Esophagus muscularis mucosa (tissue), 4 donors: ENCODE results near the gene ACY1. TPM values are rescaled to one million over a fixed set of nuclear protein-coding genes. Genes with fewer than 3 reads are reported as not detected.
A peak's percentile ranks its signal among the peaks of the same experiment; 100 is the strongest.

Source experiments
- DNase-seq: peaks from one replicate; pipeline ENCODE4 v3.0.0-alpha.2; 2017; ENCODE audit errors: extremely low spot score
- H3K27ac ChIP-seq, 4 donors: fragments of 200-600 bp; sonication (generic); replicated peaks in 1 of 4; 1 replicate in 3 of 4; 2 replicates in 1 of 4; pipeline ENCODE4 v1.5.1; 2016 to 2019; ENCODE audit warnings: mild to moderate bottlenecking in 1 of 4
- H3K27me3 ChIP-seq, 4 donors: fragments of 200-600 bp; sonication (generic); one replicate each; pipeline versions ENCODE4 v1.5.1 to v1.6.0; 2016 to 2019
- H3K36me3 ChIP-seq, 4 donors: fragments of 200-600 bp; sonication (generic); one replicate each; pipeline ENCODE4 v1.5.1; 2016 to 2019
- H3K4me1 ChIP-seq, 4 donors: fragments of 200-600 bp; sonication (generic); one replicate each; pipeline ENCODE4 v1.5.1; 2016 to 2019
- H3K4me3 ChIP-seq, 4 donors: fragments of 200-600 bp; sonication (generic); 1 replicate in 2 of 4; 2 replicates in 2 of 4; pipeline ENCODE4 v1.5.1; 2016 to 2019; ENCODE audit warnings: mild to moderate bottlenecking in 4 of 4, moderate library complexity in 1 of 4
- H3K9me3 ChIP-seq, 4 donors: fragments of 200-600 bp; sonication (generic); 1 replicate in 3 of 4; 2 replicates in 1 of 4; pipeline ENCODE4 v1.5.1; 2016 to 2019
- CTCF ChIP-seq, 3 experiments: fragments of 200-600 bp in 2 of 3; fragments of 450-650 bp in 1 of 3; sonication (generic) in 2 of 3; IDR thresholded peaks; one replicate each; pipeline ENCODE4 v1.5.1; 2017 to 2019; ENCODE audit warnings: antibody characterized with exemption in 3 of 3, mild to moderate bottlenecking in 2 of 3, moderate library complexity in 1 of 3
- EP300 ChIP-seq: sonication (generic); formaldehyde crosslinking; IDR thresholded peaks from one replicate; pipeline ENCODE4 v1.6.1; 2017; ENCODE audit warnings: antibody characterized with exemption
- POLR2A ChIP-seq: fragments of 450-650 bp; IDR thresholded peaks from one replicate; pipeline ENCODE4 v1.6.1; 2017; ENCODE audit warnings: antibody characterized with exemption, moderate library complexity, mild to moderate bottlenecking, low read depth
- POLR2AphosphoS5 ChIP-seq, 2 donors: sonication (generic); formaldehyde crosslinking; IDR thresholded peaks; one replicate each; pipeline ENCODE4 v1.6.1; 2017; ENCODE audit warnings: antibody characterized with exemption in 2 of 2
- WGBS: methylation state at CpG from one replicate; pipeline ENCODE4 v1.1.5; 2018; 5-methylcytosine and 5-hydroxymethylcytosine counted together
- intact Hi-C: fragments of 100-400 bp; cut with DNase I; formaldehyde crosslinking; loops from one replicate; pipeline ENCODE4 v1.15.1; 2023
- total RNA-seq, 4 donors: library from RNA; depleted of rRNA; stranded (reverse); fragments of >200 nt; gene quantifications; one replicate each; pipeline versions ENCODE4 v1.1.0 to v1.2.1, GENCODE V29; 2016

The ACY1 gene
- total RNA-seq, 4 donors from 2014 or later: 10.0 to 19.2 (median 15.8) TPM

GRCh38 chr3:51978143-51978502 lies 5.2 kb upstream of the ACY1 start:
- H3K4me3 ChIP-seq: no peak overlapping the region
- no peaks in the 10 kb centered on the region for H3K27me3 ChIP-seq
- H3K36me3 ChIP-seq: peaks cover 0 to 13% (median 5%) of the 10 kb centered on the region in 4 donors
- no peaks in the 10 kb centered on the region for H3K9me3 ChIP-seq
- no peak overlapping the region for H3K27ac ChIP-seq
- DNase-seq: no peak
- TF ChIP-seq EP300 (no peak), POLR2A (no peak), POLR2AphosphoS5 (IDR thresholded peaks at IDR 0.05) (no peak), CTCF (IDR thresholded peaks at IDR 0.05) (no peak)
- peaks cover 31 to 58% (median 44%) of the 10 kb centered on the region in 4 donors for H3K4me1 ChIP-seq
- WGBS: 78% methylated on average over 4 of the region's 4 CpGs
- intact Hi-C loops: no loop called here

- TF ChIP-seq POLR2AphosphoS5 (IDR thresholded peaks at IDR 0.05): no peak
- no peak for TF ChIP-seq EP300
- TF ChIP-seq POLR2A: no peak
- TF ChIP-seq CTCF (IDR thresholded peaks at IDR 0.05): no peak
- H3K9me3 ChIP-seq: no peaks in the 10 kb centered on the region
- WGBS: 99% methylated on average over 7 of the region's 10 CpGs
- intact Hi-C loops: no loop called here
- DNase-seq: no peak
- H3K27ac ChIP-seq: no peak overlapping the region
- H3K27me3 ChIP-seq: no peaks in the 10 kb centered on the region
- H3K4me1 ChIP-seq: peaks cover 32 to 57% (median 42%) of the 10 kb centered on the region in 4 donors
- H3K4me3 ChIP-seq: no peak overlapping the region
- peaks cover 0 to 13% (median 5%) of the 10 kb centered on the region in 4 donors for H3K36me3 ChIP-seq
Observed at GRCh38 chr3:51980253-51980652, 3.1 kb upstream of the ACY1 start.

GRCh38 chr3:51982352-51982837 lies 940 bp upstream of the ACY1 start:
- intact Hi-C loops: no loop called here
- Histone ChIP-seq H3K36me3 (peaks cover 0 to 13% (median 6%) of the 10 kb centered on the region in 4 donors), H3K4me3 (peak overlapping the region; percentile 66 to 69 (median 68)), H3K9me3 (no peaks in the 10 kb centered on the region), H3K4me1 (peaks cover 22 to 43% (median 30%) of the 10 kb centered on the region in 4 donors), H3K27ac (peak overlapping the region; percentile 92 to 97 (median 96)), H3K27me3 (no peaks in the 10 kb centered on the region)
- 4% methylated on average over 4 of the region's 4 CpGs for WGBS
- DNase-seq: no peak
- TF ChIP-seq EP300: no peak
- peak; percentile 21 to 50 (median 28) for TF ChIP-seq CTCF (IDR thresholded peaks at IDR 0.05)
- TF ChIP-seq POLR2A: no peak

GRCh38 chr3:51983578-51984268 lies 388 bp downstream of the ACY1 start:
- TF ChIP-seq CTCF (IDR thresholded peaks at IDR 0.05) (no peak), POLR2A (no peak), EP300 (no peak), POLR2AphosphoS5 (IDR thresholded peaks at IDR 0.05) (no peak)
- intact Hi-C loops: no loop called here
- peak overlapping the region; percentile 66 to 69 (median 68) for H3K4me3 ChIP-seq

More at GRCh38 chr3:51983578-51984268, 388 bp downstream of the ACY1 start:
- WGBS: 75% methylated on average over 21 of the region's 22 CpGs
- H3K36me3 ChIP-seq: peaks cover 0 to 17% (median 4%) of the 10 kb centered on the region in 4 donors
- no peak for DNase-seq
- no peaks in the 10 kb centered on the region for H3K27me3 ChIP-seq
- H3K4me1 ChIP-seq: peaks cover 22 to 43% (median 30%) of the 10 kb centered on the region in 4 donors
- H3K27ac ChIP-seq: peak overlapping the region; percentile 92 to 97 (median 96)
- no peaks in the 10 kb centered on the region for H3K9me3 ChIP-seq
